ENCODE measurements around the gene GRIK4.
"Not testable (repeated sequence)": the region's sequence is repeated elsewhere in the genome, so short reads cannot be mapped to it uniquely, and the experiment has no call there.

Gene GRIK4

DNA sequence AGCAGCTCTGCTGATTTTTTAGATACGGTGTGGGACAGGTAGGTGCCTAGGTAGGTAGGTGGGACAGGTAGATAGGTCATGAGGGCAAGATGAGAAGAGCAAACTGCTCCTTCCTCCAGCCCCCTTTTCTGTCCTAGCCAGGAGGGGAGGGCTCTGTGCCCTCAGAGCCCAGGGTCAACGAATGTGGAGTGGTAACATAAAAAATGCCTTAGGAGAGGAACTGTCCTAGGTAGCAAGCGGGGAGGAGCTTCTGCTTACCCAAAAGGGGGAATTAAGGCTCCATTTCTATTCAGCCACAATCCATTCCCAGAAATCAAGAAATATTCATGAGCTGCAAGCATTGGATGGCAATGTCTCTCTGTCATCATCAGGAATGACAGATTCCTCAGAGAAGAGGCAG is 234.8 kb downstream of the GRIK4 start:
- no peak for DNase-seq (ENCODE audit: low read depth)

DNA sequence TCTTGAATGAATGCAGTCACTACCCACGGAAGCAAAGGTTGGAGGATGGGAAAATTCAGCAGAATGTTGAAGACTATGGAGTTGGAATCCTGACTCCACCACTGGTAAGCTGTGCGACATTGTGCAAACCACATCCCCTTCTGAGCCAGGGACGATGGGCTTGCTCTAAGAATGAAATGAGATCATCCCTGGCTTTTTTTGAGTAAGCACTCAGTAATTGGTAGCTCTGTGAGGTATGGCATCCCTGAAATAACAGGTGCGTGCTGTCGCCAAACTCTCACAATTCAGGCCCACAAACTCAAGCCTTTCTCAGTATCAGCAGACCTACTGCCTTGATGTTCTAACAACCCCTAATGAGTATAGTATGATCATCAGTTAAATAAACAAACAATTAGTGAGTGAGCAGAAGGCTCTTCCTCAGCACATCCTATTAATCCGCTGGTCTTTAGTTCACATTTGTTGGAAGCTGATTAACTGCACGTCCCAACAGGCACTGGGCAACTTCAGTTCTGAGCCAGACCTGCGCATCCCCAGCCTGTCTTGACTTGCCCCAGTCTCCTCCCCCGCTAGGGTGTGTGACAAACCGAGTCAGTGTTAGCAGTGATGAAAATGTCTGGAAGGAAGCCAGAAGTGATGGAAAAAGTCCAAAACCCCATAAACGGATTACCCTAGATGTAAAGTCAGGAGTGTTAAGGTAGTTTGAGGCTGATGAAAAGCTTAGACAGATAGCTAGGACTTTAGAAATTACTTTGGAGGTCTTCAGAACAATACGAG is 235.5 kb downstream of the GRIK4 start:
- DNase-seq (ENCODE audit: low read depth): no peak

DNA sequence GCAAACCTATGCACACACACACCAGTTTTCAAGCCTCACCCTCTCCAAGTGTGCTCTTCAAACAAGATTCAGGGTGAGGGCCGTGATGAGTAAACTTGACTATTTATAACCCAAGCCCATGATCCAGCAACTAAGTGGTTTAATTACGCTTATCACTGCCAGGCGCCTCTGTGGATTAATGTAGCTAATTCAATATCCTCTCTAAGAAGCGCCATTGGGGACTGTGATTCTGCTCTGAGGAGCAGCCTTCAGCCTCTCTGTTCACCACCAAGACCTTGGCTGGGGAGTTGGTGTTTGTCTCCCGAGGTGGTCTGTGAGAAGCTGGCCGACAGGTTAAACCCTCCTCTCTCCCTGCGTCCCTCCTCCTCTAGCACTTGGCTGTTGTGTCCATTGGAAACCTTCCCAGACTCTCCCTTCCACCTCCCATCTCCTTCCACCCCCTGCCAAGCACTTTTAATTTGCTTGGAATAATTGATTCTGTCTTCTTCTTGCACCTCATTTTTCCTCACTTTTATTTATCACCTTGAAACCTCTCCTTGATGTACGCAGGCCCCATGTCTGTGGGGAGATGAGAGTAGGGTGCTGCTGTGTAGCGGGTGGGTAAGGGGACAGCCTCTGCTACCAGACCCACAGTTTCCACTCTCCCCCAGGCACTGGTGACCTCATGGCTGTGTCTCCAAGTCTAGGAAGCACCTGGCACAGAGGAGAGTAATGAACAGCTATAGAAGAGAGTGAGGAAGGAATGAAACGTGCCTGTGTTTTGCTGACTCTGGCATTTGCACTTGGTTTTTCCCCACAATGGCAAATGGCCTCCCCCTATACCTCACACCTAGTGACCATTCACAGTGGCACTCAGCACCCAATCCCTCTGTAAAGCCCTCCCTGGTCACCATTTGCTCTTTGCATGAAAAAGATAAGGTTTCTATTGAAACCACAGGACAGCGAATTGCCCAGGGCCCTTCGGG is 236.6 kb downstream of the GRIK4 start:
- no peak for DNase-seq (ENCODE audit: low read depth)

DNA sequence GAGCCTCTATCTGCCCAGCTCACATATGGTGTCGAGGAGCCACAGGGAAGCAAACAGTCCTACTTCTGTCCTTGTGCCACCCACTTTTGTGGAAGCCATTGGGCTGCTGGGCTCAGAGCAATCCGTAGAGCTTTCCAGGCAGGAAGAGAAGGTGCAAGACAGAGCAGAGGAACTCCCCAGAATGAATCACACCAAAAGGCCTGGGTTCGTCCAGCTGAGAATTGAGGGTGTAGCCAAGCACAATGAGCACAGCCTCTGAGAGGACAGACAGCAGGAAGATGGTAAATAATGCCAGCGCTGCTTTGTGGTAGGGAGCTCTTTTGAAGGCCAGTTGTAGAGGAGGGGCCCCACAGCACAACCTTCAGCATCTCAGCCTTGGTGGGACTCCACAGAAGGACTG is 237.8 kb downstream of the GRIK4 start:
- DNase-seq (ENCODE audit: low read depth): no peak

DNA sequence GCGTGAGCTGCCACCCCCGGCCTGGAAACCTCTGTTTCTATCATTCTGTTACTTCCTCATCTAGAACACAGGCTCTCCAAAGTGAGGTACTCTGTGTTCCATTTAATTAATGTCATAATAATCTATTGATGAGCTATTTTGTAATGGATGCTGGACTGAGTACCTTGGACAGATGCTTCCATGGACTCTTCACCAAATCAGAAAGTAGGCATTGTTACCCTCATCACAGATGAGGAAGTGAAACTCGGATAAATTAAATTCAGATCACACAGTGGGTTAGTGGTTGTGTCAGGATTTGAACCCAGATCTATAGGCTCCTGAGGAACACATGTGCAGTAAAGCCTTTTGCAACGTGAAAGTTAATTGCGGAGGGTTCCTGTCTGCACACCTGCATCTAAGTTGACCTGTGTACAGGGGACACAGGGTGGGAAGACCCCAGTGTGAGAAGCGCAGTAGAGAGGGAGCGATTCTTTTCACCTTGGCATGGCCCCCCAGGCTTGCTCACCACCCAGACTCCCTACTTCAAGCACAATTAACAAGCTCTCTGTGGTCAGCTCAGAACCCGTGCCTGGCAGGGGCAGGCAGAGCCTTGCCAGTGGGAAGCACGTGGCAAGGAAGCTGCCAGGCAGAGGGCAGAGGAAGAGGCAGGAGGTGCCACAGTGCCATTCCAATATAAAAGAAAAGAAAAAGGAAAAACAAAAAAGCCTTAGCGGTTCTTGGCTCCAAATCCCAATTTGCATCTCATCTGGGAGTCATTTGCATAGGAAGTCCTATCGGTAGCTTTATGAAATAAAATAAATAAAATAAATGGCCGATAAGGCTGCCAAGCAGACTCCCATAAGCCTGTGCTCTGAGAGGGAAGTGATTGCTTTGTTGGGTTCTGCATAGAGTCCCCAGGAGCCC is 239.3 kb downstream of the GRIK4 start:
- no peak for DNase-seq (ENCODE audit: low read depth)

DNA sequence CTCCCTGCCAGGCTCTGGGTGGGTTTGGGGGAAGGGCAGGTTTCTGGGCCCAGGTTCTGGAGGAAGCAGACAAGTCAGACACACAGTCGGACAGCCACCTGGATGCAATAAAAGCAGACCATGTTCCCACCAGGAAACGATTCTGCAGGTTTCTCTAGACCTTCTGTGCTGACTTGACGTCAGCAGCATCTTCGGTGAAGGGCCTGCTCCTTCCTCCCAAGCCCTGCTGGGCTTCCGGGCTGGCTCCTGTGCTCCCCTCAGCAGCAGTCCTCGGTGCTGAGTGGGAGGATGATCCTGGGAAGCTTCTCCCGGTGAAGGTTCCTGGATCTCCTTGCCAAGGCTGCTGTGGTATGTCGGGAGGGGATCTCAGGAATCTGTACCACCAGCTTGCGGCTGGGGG is 240.0 kb downstream of the GRIK4 start:
- no peak for DNase-seq (ENCODE audit: low read depth)

DNA sequence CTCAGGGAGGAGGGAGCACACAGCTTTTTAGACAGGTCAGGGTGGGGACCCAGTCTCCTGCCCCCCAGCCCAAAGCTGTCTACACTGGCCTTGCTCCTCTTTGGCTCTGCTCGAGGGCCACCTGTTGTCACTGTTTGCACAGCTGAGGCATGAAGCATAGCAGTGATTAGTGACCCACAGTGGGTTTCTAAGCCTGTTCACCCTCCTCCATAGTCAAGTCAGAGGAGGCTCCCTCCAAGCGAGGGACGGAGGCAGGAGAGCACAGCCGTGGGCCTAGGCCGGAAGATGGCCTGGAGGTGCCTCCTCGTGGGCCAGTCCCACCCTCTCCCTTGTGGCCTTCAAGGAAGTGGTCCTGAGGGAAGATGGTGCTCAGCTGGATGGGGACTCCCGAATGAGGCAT is 241.1 kb downstream of the GRIK4 start:
- no peak for DNase-seq (ENCODE audit: low read depth)

DNA sequence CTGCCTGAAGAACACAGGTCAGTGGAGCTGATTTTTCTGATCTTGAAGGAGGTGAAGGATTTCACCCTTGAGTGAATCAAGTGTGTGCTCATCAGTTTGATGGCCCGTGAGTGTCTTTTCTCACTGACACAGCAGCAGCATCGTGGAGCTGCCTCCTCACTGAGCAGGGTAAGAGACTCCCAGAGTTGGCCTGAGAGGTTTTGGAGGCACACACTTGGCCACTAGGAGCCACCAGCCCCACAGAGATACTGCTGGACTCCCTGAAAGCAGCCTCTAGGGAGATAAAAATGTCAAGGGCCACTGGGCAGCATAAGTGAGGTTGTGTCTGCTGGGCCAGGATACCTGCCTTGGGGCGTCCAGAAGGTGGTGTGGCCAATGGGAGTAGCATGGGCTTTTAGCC is 245.4 kb downstream of the GRIK4 start:
- no peak for DNase-seq (ENCODE audit: low read depth)

DNA sequence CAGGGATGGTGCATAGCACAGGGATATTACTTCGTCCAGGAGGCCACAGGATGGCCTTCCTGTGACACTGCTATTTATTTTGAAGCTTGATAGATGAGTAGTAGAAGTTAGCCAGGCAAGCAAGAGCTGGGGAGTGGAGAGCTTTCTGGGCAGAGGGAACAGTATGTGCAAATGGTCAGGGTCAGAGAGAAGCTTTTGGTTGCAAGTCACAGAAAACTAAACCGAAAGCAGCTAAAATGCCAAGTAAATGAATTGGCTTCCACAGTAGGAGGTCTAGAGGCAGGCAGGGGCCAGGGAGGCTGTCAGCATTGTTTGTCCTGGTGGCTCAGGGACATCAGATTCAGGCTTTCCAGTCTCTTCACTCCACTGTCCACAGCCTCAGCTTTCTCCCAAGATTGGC is 247.5 kb downstream of the GRIK4 start:
- DNase-seq (ENCODE audit: low read depth): no peak

DNA sequence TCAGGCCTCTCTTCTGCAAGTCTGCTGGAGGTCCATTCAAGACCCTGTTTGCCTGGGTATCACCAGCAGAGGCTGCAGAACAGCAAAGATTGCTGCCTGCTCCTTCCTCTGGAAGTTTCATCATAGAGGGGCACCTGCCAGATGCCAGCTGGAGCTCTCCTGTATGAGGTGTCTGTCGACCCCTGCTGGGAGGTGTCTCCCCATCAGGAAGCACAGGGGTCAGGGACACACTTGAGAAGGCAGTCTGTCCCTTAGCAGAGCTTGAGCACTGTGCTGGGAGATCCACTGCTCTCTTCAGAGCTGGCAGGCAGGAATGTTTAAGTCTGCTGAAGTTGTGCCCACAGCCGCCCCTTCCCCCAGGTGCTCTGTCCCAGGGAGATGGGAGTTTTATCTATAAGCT is 254.2 kb downstream of the GRIK4 start:
- DNase-seq (ENCODE audit: low read depth): not testable (repeated sequence)

DNA sequence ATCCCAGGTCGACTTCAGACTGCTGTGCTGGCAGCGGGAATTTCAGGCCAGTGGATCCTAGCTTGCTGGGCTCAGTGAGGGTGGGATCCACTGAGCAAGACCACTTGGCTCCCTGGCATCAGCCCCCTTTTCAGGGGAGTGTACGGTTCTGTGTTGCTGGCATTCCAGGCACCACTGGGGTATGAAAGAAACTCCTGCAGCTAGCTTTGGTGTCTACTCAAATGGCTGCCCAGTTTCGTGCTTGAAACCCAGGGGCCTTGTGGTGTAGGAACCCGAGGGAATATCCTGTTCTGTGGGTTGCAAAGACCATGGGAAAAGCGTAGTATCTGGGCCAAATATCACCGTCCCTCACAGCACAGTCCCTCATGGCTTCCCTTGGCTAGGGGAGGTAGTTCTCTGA is 254.8 kb downstream of the GRIK4 start:
- DNase-seq (ENCODE audit: low read depth): no peak

DNA sequence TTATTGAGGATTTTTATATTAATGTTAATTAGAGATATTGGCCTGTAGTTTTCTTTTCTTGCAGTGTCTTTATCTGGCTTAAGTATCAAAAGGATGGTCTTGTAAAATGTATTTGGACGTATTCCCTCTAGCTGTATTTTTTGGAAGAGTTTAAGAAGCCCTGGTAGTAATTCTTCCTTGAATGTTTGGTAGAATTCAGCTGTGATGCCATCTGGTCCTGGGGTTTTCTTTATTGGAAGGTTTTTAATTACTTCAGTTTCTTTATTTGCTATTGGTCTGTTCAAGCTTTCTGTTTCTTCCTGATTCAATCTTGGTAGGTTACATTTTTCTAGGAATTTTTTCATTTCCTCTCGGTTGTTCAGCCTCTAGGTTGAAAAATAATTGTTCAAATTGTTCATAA is 257.4 kb downstream of the GRIK4 start:
- no peak for DNase-seq (ENCODE audit: low read depth)

DNA sequence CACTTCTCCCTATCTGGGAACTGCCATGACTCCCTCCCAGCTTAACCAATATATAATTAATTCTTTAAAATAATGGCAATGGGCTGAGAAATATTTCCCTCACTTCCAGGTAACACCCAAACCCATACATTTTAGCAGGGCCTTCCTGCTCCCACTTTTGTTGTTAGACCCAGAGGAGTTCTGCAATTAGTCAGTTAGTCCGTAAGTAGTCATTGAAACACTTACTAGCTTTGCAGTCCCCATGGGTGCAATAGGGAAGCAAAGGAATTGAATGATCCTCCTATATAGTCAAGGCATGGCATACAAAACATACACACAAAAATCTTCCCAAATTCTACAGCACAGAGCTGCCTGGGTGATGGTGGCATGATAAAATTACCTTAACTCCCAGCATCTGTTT is 258.4 kb downstream of the GRIK4 start:
- no peak for DNase-seq (ENCODE audit: low read depth)

DNA sequence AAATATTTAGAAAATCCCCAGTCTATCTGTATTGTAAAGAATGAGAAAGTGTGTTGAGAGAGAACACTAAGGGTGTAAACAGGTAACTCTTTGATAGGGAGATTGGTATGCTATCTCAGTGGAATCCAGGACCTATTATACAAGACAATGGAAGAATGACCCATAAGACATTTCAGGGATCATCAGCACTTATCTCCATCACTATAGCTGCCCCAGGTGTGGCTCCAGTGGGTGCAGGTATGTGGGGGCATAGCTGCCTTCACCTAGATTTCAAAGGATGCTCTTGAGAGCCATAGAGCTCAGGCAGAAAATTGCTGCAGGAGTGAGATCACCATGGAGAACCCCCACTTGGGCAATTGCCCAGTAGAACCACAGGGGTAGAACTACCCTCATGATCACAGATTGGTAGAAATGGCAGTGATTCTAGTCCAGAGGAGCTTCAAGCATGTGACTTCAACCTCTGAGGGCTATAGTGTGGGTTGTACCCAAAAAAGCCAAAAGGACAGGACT is 260.1 kb downstream of the GRIK4 start:
- DNase-seq (ENCODE audit: low read depth): no peak

DNA sequence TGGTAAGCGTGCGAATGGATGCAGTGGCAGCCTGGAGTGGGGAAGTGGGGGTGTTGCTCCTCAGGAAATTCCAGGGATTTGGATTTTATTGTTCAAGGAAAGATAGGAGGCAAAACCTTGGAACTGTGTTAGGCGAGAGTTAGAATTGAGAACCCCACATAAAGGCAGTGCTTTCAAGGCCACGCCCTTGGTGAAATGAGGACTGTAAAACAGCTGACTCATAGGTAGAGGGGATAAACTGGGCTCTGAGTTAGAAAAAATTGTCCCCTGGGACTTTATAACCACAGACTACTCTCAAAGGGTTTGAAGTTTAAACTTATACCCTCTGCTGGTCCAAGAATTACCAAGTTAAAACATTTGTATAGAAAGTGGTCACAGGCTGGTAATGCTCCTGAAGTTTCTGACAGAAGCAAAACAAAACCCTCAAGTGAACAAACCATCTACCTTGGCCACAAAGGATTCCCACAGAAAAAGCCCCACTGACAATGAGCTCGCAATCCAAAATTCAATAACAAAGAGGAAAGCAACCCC is 262.0 kb downstream of the GRIK4 start:
- no peak for DNase-seq (ENCODE audit: low read depth)

DNA sequence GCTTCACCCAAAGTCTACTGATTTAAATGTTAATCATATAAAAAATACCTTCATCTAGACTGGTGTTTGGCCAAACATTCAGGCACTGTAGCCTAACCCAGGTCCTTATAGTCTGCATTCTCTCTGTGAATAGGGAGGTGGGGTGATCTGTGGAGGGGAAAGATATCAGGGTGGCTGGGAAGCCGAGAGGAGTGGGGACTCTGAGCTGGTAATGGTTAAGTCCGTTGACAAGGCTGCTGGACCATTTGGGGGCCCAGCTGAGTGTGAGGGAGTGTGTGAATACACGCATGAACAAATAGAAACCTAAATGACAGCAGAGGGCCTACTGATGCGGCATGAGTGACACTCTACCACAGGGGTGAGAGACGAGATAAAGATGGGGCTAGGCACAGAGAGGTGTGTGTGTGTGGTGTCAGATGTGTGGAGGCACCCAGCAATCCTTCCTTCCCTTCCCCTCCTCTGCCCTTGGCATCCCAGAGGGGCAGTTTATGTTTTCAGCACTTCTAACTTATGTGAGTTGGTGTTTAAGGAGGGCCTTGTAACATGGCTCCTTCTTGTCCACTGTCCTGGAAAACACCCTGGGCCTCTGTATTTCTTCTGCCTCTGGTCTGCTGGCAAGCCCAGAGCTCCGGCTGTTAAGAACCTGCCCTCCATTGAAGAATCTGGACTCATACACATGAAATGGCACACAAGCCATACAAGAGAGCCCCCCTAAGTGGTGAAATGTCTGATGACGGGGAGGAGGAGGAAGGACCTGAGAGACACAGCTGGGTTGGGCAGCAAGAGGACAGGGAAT is 263.2 kb downstream of the GRIK4 start:
- DNase-seq (ENCODE audit: low read depth): no peak

DNA sequence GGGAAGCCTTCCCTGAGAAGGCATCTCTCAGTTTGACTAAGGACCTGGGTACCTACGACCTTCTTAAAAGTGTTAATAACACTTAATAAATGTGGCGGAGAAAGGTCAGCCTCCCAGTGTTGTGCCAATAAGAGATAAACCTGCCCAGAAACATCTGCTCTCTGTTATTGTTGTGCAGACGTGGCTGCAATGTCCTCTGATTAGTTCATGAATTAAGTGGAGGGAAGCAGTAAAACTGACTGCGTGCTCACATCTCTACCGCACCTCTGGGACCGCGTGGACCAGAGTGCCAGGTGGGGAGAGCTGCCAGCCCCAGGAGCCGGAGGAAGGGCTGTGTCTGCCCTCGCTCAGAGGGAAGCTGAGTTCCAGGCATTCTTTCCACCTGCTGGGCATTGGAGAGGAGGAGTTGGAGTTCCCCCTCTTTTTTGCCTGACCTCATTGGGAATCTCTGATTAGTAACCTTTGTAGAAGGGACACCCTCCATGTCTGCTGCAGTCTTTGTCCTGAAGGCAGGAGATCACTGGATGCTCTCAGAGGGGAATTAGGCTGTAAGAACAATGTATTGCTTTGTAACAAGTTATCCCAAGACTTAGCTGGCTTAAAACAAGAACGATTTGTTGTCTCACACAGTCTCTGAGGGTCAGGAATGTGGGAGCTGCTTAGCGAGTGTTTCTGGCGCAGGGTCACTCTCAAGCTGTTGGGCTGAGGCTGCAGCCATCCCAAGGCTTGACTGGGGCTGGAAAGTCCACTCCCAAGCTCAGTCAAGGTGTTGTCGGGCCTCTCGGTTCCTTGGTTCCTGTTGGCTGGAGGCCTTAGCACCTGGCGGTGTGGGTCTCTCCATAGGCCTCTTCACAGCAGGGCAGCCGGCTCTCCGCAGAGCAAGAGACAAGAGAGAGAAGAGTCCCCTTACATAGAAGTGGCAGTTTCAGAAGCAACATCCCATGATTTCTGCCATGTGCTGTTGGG is 264.7 kb downstream of the GRIK4 start:
- DNase-seq (ENCODE audit: low read depth): no peak

DNA sequence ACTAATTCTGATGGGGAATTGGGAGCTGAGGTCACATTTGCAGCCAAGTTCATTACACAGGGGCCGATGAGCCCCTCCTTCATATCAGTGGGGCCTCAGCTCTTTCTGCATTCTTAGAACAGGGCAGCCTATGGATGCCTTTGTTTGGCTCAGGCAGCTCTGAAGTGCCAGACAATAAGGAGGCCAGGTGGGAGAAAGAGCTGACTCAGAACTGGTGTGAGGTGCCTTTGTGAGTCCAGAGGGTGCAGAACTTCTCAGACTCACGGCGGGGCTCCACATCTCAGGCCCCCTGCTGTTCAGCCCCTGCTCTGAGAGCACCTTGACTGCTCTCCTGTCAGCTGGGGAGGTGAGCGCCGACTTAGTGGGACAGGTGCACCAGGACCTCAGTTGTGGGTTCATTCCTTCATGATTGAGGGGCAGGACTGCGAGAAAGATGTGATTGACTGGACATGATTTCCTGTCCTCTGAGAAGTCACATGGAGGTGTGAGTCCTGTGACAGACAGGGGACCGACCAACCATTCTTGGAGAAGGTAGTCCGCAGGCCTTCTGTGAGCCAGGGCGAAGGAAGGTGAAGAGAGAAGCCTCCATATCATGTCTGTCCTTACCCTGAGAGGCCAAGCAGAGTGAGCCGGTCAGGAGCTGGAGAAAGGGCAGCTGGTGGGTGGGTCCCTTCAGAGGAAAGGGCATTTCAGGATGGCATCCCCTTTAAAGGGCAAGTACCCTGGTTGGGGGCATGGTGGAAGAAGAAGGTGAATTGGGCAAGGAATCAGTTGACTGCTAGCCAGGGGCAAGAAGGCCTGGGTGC is 267.3 kb downstream of the GRIK4 start:
- DNase-seq (ENCODE audit: low read depth): no peak

DNA sequence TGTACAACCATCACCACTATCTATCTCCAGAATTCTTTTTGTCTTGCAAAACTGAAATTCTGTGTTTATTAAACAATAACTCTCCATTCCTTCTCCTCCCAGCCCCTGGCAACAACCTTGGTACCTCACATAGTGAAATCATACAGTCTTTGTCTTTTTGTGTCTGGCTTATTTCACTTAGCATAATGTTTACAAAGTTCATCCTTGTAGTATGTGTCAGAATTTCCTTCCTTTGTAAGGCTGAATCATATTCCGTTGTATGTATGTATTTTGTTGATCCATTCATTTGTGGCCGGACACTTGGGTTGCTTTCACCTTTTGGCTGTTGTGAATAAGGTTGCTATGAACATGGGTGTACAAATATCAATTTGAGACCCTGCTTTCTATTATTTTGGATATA is 268.7 kb downstream of the GRIK4 start:
- DNase-seq (ENCODE audit: low read depth): no peak

All from stimulated activated CD4-positive, alpha-beta T cell treated with anti-CD3 and anti-CD28 coated beads, Interleukin-2, amount 100 ng/mL, for 4 hours (primary cell).